CD4-positive, alpha-beta T cell treated with Interleukin-6 for 4 hours (primary cell): ENCODE measurements around the gene MAMSTR.
A peak's percentile ranks its signal among the peaks of the same experiment; 100 is the strongest.
"Not testable (repeated sequence)": the region's sequence is repeated elsewhere in the genome, so short reads cannot be mapped to it uniquely, and the experiment has no call there.

Source experiments
- DNase-seq: peaks from one replicate; pipeline ENCODE4 v3.0.0-alpha.2; 2020; ENCODE audit warnings: mixed read lengths

The MAMSTR gene

GRCh38 chr19:48718106-48718505 lies 1.4 kb downstream of the MAMSTR start:
- DNase-seq = not testable (repeated sequence)

DNA sequence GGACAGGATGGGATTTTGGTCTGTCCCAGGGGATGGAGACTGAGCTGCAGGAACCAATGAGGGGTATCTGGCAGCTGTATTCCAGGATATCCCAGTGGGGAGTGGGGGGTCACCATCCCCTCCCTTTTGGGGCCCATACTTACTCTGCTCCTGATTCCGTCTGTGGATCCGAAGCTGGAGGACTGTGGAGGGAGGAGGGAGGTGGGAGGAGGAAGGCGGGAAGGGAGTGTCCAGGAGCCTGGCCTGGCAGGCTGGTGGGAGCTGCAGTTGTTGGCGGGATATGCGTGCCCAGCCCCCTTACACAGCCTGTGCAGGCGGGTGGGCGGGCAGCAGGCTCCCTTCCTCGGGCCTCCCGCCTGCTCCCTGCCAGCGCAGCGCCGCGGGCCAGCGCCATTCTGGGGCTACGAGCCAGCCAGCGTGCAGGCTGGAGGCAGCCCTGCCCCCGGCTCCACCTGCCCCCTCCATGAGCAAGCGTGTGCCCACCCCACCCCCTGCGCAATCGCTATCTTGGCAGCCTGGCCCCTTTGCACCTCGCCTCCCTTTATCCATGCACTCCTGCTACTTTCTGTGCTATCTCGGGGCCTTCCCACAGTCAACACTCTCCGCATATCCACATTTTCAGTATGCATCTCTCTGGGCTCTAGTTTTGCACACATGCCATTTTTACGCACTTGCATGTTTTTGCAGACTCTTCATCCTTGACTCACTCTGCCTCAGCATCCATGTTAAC lies 2.8 kb downstream of the MAMSTR start:
- no peak for DNase-seq

DNA sequence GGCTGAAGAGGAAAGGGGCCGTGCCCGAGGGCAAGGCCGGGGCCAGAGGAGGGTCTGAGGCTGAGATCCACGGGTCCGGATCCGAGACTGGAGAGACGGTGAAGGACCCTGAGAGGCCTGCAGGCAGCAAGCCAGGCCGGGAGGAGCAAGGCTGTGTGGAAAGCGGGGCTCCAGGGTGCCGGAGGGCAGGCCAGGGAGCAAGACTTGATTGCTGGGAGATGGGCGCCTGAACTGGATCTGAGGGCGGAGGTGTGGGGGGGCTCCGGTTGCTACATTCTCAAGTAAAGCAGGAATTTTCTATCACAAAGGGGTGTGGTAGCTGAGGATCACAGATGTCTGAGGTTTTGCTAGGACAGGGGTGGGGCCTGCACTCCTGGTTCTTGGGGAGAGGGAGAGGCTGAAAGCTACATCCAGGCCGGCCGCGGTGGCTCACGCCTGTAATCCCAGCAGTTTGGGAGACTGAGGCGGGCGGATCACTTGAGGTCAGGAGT lies 3.8 kb downstream of the MAMSTR start:
- DNase-seq = no peak

GRCh38 chr19:48714759-48715675 lies 4.5 kb downstream of the MAMSTR start:
- no peak for DNase-seq

- peak; percentile 98 for DNase-seq
These were observed 5.4 kb downstream of the MAMSTR start for GRCh38 chr19:48713864-48714755.

DNA sequence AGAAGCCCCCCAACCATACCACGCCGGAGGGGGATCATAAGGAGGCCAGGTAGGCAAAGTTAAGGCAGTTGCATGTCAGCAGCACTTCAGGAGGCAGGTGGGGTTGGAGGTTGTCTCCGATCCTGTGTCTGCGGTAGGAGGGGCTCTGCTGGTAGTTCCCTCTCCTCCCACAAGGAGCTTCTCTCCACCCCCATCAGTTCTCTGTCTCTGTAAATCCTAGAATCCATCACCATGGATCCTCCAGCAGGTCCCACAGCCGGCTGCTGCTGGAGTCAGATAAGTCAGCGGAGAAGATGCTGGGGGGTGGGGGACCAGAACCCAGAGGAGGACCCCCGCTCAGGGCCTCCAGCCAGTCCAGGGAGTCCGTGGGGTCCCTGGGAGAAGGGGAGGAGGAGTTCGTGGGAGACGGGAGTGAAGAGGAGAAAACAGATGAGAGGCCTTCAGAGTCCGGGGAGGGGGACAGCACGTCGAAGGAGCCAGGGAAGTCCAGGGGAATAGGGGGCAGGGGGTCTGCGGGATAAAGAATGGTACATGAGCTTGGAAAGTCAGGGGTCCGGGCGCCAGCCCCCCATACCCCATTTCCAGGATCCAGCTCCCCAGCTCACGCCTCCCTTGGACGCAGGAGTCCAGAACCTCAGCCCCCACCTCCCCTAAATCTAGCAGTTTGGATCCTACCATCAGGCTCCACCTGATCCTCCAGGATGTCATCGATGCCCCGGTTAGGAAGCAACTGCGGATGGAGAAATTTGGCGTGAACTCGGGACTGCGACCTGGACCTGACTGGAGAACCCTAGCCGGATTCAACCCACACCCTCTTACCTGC lies 6.3 kb downstream of the MAMSTR start:
- no peak for DNase-seq

DNA sequence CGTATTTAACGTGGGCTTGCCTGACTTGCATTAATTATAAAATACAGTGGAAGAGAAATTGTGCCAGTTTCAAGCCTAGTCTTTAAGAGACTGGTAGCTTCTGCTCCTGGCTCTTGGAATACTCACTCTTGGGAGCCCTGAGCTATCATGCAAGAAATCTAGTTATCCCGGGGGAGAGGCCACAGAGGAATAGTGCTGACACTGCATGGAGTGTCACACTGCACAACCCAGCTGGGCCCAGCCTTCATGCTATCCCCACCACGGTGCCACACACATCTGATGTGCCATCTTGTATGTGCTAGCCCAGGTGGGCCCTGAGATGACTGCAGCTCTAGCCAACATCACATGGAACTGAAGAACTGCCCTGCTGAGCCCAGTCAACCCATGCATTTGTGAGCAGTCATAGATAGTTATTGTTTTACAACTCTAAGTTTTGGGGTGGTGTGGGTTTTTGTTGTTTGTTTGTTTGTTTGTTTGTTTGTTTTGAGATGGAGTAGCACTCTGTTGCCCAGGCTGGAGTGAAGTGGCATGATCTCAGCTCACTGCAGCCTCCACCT lies 8.3 kb downstream of the MAMSTR start:
- no peak for DNase-seq

DNA sequence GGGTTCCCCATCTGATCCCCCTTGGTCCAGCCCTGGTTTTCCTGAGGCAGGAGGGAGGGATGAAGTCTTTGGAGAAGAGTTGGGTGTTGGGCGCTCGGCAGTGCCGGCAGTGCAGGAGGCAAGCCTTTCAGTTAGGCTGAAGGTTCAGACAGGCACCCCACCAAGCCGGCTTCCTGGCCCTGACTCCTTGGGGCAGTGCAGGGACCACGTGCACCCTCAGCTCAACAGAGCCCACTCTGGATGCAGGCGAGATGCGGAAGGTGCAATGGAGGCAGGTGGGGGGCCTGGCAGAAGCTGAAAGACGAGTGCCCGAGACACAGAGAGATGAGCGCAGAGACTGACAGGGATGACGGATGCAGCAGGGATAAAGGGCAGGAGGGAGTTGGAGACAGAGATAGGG lies 11.1 kb downstream of the MAMSTR start:
- DNase-seq = no peak

GRCh38 chr19:48705431-48705830 lies 14.1 kb downstream of the MAMSTR start:
- no peak for DNase-seq

GRCh38 chr19:48703316-48703715 lies 16.2 kb downstream of the MAMSTR start:
- DNase-seq = no peak

DNA sequence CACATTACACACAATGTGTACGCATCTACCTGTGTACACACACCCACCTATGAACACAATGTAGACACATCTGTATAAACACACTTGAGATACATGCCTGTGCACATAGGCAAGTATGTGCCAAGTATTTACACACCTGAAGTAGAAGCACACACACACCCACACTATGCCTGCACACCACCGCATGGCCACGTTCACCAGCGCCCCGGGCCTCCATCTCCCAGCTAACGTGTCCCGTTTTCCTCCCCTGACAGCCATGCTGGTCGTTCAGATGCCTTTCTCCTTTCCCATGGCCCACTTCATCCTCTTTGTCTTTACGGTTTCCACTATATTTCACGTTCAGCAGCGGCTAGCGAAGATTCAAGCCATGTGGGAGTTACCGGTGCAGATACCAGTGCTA lies 16.8 kb downstream of the MAMSTR start:
- DNase-seq = no peak

DNA sequence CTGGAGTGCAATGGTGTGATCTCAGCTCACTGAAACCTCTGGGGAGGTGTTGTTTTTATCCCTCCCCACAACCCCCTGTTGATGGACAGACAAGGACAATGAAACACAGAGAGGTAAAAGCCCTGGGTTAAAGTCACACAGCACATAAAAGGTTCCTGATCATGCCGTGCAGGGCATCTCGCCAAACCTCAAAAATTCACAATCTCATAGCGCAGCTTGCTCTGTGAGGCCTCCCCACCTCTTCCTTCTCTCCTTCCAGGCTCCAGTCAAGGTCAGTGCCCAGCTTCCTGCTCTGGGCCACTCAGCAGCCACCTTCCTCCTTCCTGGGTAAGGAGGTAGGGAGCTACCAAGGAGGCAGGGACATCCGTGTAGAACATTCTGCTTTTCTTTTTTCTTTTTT lies 21.5 kb downstream of the MAMSTR start:
- no peak for DNase-seq

GRCh38 chr19:48696353-48697010 lies 23.0 kb downstream of the MAMSTR start:
- DNase-seq = peak; percentile 36

DNA sequence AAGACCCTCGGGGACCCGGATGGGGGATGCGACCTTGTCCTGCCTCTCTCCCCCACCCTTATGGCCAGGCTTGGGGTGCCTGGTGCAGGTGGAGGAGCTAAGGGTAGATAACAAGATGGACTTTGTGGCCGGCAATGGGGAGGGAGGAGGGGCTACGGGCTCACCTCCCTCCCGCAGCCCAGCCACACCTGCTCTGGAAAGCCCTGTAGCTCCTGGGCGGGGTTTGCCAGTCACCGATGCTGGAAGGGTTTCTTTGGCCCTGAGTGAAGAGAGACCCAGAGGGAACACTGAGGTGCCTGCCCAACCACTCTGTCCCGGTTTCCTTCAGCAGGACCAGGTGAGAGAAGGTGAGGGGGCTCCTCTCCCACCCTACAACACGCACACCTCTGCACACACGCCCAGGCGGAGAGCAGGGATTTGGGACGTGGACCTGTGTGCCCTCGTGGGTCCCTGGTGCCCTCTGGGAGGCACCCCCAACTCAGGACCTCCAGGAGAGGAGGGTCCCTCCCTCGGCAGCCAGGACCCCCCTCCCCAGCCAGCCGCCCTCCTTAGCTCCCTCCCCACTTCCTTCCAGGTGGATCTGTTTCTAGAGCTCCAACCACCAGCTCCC lies 23.7 kb downstream of the MAMSTR start, which contains the start of gene FUT2:
Gene FUT2, plus strand, starts transcription at position 229 of the 610 bp plus-strand sequence. CDS start 6,986 bp downstream, outside the sequence.
- no peak for DNase-seq

DNA sequence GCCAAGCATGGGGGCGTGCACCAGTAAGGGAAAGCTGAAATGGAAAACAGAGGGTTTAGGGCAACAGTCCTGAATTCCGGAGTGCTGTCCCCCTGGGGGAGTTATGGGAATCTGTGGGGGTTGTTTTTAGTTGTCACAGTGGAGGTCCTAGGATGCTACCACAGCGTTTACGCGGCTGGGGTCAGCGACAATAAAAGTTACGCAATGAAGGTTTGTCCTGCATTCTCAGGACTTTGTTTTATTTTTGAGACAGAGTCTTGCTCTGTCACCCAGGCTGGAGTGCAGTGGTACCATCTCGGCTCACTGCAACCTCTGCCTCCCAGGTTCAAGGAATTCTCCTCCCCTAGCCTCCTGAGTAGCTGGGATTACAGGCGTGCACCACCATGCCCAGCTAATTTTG lies 25.9 kb downstream of the MAMSTR start:
- not testable (repeated sequence) for DNase-seq

- no peak for DNase-seq
These were observed 30.1 kb downstream of the MAMSTR start for GRCh38 chr19:48689449-48689848.

DNA sequence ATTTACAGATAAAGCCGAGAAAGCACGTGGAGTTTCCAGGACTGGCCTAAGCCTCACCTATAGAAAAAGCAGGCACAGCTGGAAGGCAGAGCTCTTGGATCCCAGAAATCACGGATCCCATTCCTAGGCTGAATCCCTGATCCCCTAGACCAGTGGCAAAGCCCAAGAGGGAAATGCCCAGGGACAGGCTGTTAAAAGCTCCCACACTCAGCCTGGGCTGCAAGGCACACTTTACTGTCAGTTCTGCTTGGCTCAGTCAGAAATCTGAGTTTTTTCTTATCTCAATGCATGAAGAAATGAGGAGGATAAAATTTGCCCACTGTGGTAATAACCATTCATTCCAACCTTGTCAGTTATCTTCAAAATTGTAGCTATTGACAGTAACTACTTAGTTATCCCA lies 31.7 kb downstream of the MAMSTR start:
- no peak for DNase-seq

GRCh38 chr19:48686637-48687036 lies 32.9 kb downstream of the MAMSTR start:
- DNase-seq = not testable (repeated sequence)

DNA sequence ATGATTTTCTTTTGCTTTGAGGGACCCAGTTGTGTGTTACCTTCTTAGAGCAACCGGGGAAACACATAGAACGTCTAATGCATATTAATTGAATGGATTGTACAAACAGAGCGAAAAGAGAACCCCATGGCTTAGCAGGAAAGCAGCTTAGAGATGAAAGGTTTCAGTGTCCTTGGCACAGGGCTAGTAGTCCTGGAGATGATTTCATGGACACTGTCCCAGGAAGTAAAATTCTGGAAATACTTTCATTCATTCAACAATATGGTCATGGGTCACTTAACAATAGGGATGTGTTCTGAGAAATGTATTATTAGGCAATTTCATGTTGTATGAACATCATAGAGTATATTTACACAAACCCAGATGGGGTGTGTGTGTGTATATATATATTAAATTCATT lies 33.4 kb downstream of the MAMSTR start:
- no peak for DNase-seq

DNA sequence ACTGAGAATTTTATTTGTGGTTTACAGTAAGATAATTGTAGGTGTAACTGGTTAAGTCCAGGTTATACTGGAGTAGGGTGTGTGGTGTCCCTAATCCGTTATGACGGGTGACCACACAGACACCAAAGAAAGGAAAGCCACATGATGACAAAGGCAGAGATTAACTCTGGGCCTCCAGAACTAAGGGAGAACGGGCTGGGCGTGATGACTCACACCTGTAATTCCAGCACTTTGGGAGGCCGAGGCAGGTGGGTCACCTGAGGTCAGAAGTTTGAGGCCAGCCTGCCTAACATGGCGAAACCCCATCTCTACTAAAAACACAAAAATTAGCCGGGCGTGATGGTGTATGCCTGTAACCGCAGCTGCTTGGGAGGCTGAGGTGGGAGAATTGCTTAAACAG lies 33.9 kb downstream of the MAMSTR start:
- no peak for DNase-seq
